DMS 273 (cell line): ENCODE data around the gene HOXA3.

Experiments
- DNase-seq: peaks from one replicate; lab custom pipeline; 2025; ENCODE audit not compliant: unreplicated experiment; lab: John Stamatoyannopoulos, UW

Gene HOXA3

GRCh38 chr7:27064159-27064558 lies 88.2 kb downstream of the HOXA3 start:
- peak; percentile 17 for DNase-seq

GRCh38 chr7:27062946-27063345 lies 89.4 kb downstream of the HOXA3 start:
- no peak for DNase-seq
